ENCODE results near the gene HOXB7.

DNA sequence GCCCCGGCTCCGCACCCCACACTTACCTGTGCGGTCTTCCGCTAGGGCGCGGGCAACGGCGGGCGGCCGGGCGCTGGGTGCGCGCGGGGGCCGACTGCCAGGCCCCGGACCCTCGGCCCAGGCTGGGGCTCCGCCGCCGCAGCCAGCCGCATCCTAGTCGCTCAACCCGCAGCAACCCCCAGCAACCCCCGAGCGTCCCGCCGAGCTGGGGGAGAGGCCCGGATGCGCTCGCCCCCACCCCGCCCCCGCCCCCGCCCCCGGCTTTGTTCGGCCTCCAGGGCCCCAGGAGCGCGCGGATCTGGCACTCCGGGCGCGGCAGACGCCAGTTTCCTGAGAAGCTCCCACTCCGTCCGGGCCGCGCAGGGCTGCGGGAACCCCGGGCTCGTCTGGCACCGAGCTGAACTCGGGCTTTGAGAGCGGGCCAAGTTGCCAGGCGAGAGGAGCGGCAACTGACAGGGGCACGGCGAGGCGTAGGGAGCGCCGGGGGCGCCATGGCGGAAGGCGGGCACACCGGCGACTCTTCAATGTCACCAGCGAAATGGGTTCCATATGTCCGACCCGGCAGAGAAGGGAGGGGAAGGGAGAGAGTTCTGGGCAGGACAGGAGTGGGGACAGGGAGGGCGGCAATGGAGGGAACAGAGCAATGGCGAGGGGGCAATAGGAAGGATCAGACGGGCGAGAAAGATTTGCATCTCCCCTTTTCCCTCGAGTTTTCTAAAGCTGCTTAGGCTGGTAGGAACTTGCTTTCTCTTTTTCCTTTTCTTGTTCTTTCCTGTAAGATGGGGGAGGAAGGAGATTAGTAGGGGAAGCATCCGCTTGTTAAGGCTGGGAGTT, 46.4 kb downstream of the HOXB7 start:
- TF ChIP-seq, protein P1, sequence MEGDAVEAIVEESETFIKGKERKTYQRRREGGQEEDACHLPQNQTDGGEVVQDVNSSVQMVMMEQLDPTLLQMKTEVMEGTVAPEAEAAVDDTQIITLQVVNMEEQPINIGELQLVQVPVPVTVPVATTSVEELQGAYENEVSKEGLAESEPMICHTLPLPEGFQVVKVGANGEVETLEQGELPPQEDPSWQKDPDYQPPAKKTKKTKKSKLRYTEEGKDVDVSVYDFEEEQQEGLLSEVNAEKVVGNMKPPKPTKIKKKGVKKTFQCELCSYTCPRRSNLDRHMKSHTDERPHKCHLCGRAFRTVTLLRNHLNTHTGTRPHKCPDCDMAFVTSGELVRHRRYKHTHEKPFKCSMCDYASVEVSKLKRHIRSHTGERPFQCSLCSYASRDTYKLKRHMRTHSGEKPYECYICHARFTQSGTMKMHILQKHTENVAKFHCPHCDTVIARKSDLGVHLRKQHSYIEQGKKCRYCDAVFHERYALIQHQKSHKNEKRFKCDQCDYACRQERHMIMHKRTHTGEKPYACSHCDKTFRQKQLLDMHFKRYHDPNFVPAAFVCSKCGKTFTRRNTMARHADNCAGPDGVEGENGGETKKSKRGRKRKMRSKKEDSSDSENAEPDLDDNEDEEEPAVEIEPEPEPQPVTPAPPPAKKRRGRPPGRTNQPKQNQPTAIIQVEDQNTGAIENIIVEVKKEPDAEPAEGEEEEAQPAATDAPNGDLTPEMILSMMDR (conservative IDR thresholded peaks at IDR 0.05; ENCODE audit: low read length) = no peak
- TF ChIP-seq EZH2phosphoT487 (IDR thresholded peaks at IDR 0.05; ENCODE audit: borderline replicate concordance, low read depth, low read length) = no peak

Measured in OCI-LY7 (cell line).